ENCODE data around the gene MAP2.
"Not testable (repeated sequence)": the region's sequence is repeated elsewhere in the genome, so short reads cannot be mapped to it uniquely, and the experiment has no call there.

The MAP2 gene

DNA sequence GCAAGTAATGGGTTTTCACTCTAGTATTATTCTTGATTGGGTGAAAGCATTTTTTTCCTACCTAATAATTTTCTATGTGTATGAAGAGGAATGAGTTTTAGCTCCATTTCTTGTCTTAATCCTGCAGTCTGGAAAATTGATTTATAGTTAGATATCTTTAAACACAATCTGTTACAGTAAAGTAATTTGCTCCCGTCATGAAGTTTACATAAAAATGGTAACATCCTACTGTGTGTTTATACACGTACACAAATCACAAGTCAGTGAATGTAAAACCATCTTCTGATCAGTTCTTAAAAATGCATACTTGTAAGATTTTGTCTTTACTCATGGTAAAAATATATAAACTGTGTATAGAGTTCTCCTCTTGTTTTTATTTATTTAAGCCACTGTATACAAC is 51.1 kb downstream of the MAP2 start:
- no peak for DNase-seq (ENCODE audit: low read depth in 1 of 2, low spot score in 1 of 2)

- DNase-seq (ENCODE audit: low read depth in 1 of 2, low spot score in 1 of 2), result no peak
Observed at GRCh38 chr2:209476367-209477208, 52.7 kb downstream of the MAP2 start.

- DNase-seq (ENCODE audit: low read depth in 1 of 2, low spot score in 1 of 2), result not testable (repeated sequence)
Observed at GRCh38 chr2:209492296-209492695, 68.4 kb downstream of the MAP2 start.

- not testable (repeated sequence) for DNase-seq (ENCODE audit: low read depth in 1 of 2, low spot score in 1 of 2)
Observed at GRCh38 chr2:209495068-209495620, 71.3 kb downstream of the MAP2 start.

- no peak for DNase-seq (ENCODE audit: low read depth in 1 of 2, low spot score in 1 of 2)
Observed at GRCh38 chr2:209495855-209496585, 72.2 kb downstream of the MAP2 start.

DNA sequence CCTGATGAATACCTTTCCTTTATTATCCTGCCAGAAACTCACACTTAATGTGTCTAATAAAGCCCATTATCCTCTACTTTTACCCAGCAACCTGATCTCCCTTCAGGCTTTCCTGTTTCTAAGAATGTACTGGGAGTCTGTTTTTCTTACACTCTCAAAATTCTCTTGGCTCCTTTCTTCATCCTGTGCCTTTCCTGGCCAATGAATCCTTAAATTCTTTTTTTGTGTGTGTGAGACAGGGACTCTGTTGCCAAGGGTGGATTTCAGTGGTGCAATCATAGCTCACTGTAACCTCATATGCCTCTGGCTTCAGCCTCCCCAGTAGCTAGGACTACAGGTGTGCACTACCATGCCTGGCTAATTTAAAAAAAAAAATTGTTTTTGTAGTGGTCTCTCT is 72.7 kb downstream of the MAP2 start:
- DNase-seq (ENCODE audit: low read depth in 1 of 2, low spot score in 1 of 2), result no peak

DNA sequence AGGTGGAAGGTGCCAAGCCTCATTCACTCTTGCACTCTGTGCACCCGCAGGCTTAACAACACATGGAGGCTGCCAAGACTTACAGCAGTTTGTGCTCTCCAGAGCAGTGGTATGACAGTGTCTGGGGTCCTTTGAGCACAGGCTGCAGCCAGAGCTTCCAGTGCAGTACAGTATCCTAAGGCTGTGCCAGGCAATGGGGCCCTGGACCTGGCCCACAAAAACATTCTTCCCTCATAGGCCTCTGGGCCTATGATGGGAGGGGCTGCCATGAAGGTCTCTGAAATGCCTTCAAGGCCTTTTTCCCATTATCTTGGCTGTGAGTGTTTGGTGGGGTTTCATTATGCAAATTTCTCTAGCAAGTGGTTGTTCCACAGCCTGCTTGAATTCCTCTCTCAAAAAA is 74.8 kb downstream of the MAP2 start:
- DNase-seq (ENCODE audit: low read depth in 1 of 2, low spot score in 1 of 2), result no peak

- no peak for DNase-seq (ENCODE audit: low read depth in 1 of 2, low spot score in 1 of 2)
Observed at GRCh38 chr2:209499069-209499468, 75.2 kb downstream of the MAP2 start.

- DNase-seq (ENCODE audit: low read depth in 1 of 2, low spot score in 1 of 2), result no peak
Observed at GRCh38 chr2:209501579-209501978, 77.7 kb downstream of the MAP2 start.

GRCh38 chr2:209505410-209505809 is 81.6 kb downstream of the MAP2 start:
- no peak for DNase-seq (ENCODE audit: low read depth in 1 of 2, low spot score in 1 of 2)

GRCh38 chr2:209508255-209508654 is 84.4 kb downstream of the MAP2 start:
- DNase-seq (ENCODE audit: low read depth in 1 of 2, low spot score in 1 of 2), result no peak

- no peak for DNase-seq (ENCODE audit: low read depth in 1 of 2, low spot score in 1 of 2)
Observed at GRCh38 chr2:209511637-209512036, 87.8 kb downstream of the MAP2 start.

- no peak for DNase-seq (ENCODE audit: low read depth in 1 of 2, low spot score in 1 of 2)
Observed at GRCh38 chr2:209512971-209513370, 89.1 kb downstream of the MAP2 start.

DNA sequence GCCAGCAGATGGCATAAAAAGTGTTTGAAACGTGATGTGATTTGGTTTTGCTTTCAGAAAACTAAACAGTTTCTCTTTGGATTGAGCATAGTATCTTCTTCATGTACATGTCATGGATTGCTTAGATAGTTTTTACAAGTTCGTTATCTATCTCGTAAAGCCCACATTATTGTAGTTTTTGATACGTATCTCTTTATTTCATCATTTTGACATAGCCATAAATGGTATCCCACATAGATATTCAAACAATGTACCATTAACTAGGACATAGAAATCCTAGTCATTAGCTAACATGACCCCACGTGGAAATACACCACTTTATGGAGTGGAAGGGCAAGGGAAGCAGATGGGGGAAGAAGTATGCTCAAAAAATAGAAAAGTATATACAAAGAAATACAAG is 93.6 kb downstream of the MAP2 start:
- no peak for DNase-seq (ENCODE audit: low read depth in 1 of 2, low spot score in 1 of 2)

- no peak for DNase-seq (ENCODE audit: low read depth in 1 of 2, low spot score in 1 of 2)
Observed at GRCh38 chr2:209519271-209519670, 95.4 kb downstream of the MAP2 start.

DNA sequence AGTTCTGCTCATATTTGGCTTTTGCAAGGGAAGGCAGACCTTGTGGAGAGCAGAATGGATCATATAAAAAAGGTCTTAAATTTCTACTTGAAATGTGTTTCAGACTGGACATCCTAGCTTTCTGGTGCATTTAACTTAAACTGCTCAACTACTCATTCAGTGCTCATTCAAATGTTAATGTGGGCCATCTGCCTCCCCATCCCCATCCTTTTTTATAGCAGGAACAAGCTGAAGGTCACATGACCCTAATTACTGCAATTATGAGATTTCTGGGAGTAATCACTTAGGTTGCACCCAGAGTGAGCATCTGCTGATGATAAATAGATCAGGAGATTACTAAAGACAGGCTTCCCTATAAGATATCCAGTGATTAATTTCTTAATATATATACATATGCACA is 96.1 kb downstream of the MAP2 start:
- no peak for DNase-seq (ENCODE audit: low read depth in 1 of 2, low spot score in 1 of 2)

- DNase-seq (ENCODE audit: low read depth in 1 of 2, low spot score in 1 of 2), result no peak
Observed at GRCh38 chr2:209523041-209523740, 99.3 kb downstream of the MAP2 start.

DNA sequence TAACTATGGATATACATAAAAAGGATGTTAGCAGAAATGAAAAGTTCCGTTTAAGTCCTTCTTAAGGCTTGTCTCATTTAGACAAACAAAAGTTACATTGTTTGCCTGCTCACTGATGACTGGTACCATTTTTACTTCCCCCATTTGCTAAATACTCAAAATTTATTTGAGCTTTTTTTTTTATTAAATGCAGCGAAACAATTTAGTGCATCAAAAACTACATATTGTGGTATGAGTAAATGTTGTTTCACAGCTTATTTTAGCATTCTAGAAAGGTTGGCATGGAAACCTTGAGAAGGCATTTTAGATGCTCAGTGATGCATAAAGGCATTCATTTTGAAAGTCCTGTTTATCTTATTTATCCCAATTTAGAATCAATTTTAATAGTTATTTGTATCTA is 100.0 kb downstream of the MAP2 start:
- DNase-seq (ENCODE audit: low read depth in 1 of 2, low spot score in 1 of 2), result no peak

DNA sequence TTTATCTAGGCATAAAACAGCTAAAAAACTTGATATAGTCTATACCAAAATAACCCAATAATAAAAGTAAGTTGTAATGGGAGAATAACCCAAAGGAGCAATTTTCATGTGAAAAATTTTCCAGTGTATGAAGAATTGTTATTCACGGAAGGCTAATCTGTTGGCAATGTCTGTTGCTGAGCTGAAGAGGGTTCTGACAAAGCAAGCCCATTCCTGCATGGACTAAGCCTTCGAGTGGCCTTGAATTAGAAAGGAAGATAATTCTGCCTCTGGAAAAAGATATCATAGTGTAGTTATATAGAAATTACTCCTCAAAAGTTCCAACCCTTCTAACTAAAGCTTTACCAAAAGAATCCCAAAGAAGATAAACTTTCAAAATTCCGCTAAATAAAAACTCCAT is 101.5 kb downstream of the MAP2 start:
- no peak for DNase-seq (ENCODE audit: low read depth in 1 of 2, low spot score in 1 of 2)

DNA sequence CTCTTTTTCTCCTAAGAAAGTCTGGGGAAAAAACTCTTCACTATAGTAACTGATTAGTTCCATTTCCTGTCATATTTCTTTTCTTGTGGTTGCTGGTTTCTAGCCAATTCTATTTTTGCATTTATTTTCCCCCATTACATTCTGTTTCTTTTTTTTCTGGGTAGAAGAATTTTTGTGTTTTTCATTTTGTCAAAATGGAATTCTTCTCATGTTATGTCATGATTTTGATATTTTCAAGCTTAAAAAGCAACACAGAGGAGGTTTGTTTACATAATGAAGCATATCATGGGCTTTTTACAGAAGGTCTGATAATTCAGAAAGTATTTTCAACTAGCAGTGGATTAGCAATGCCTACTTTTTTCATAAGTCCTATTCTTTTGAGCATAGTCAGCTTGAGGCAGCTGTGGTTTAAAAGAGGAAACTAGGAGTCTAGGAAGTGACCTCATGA is 102.0 kb downstream of the MAP2 start:
- no peak for DNase-seq (ENCODE audit: low read depth in 1 of 2, low spot score in 1 of 2)

- DNase-seq (ENCODE audit: low read depth in 1 of 2, low spot score in 1 of 2), result no peak
Observed at GRCh38 chr2:209526561-209526960, 102.7 kb downstream of the MAP2 start.

- DNase-seq (ENCODE audit: low read depth in 1 of 2, low spot score in 1 of 2), result no peak
Observed at GRCh38 chr2:209529579-209529978, 105.7 kb downstream of the MAP2 start.
